CD14-positive monocyte (primary cell): ENCODE data around the gene SIDT2. TPM values are rescaled to one million over a fixed set of nuclear protein-coding genes. Genes with fewer than 3 reads are reported as not detected.
A peak's percentile ranks its signal among the peaks of the same experiment; 100 is the strongest.

ENCODE experiments used
- DNase-seq, 3 donors: peaks; one replicate each; pipeline ENCODE4 v3.0.0-alpha.2; 2011 to 2022
- H2AFZ ChIP-seq: 2 replicates; pipeline ENCODE4 v1.6.0; 2012; ENCODE audit warnings: mild to moderate bottlenecking, low read depth, low read length, inconsistent platforms; ENCODE audit not compliant: insufficient read depth, poor library complexity, severe bottlenecking
- H3K27ac ChIP-seq, 2 donors: 1 replicate in 1 of 2; 2 replicates in 1 of 2; pipeline ENCODE4 v1.5.1; 2012 to 2013; ENCODE audit warnings: low read length in 2 of 2, control low read depth in 1 of 2, inconsistent platforms in 1 of 2, low read depth in 1 of 2, mild to moderate bottlenecking in 1 of 2
- H3K27me3 ChIP-seq, 2 donors: one replicate each; pipeline versions ENCODE4 v1.6.0 to v1.6.1; 2011 to 2013; ENCODE audit warnings: low read length in 2 of 2; ENCODE audit not compliant: control insufficient read depth in 2 of 2, insufficient read depth in 2 of 2
- H3K36me3 ChIP-seq, 2 donors: replicated peaks in 1 of 2; 1 replicate in 1 of 2; 2 replicates in 1 of 2; pipeline versions ENCODE4 v1.5.1 to v1.6.1; 2012 to 2013; ENCODE audit warnings: low read length in 2 of 2, control low read depth in 1 of 2, inconsistent platforms in 1 of 2, mild to moderate bottlenecking in 1 of 2; ENCODE audit not compliant: insufficient read depth in 2 of 2, control insufficient read depth in 1 of 2
- H3K4me1 ChIP-seq, 2 donors: 1 replicate in 1 of 2; 2 replicates in 1 of 2; pipeline versions ENCODE4 v1.5.1 to v1.6.1; 2012 to 2013; ENCODE audit warnings: low read length in 2 of 2, control low read depth in 1 of 2, inconsistent platforms in 1 of 2, mild to moderate bottlenecking in 1 of 2, moderate library complexity in 1 of 2; ENCODE audit not compliant: insufficient read depth in 2 of 2, control insufficient read depth in 1 of 2
- H3K4me2 ChIP-seq: replicated peaks from 2 replicates; pipeline ENCODE3; 2012; ENCODE audit warnings: low read length, moderate library complexity, mild to moderate bottlenecking; ENCODE audit not compliant: poor library complexity, severe bottlenecking; ENCODE audit errors: extremely low read depth
- H3K4me3 ChIP-seq, 3 experiments: fragments of 200-600 bp in 1 of 3; sonication (generic) in 1 of 3; replicated peaks in 1 of 3; 1 replicate in 2 of 3; 2 replicates in 1 of 3; pipeline ENCODE4 v1.5.1; 2011 to 2013; ENCODE audit warnings: low read length in 3 of 3, mild to moderate bottlenecking in 3 of 3, control low read depth in 2 of 3, low read depth in 2 of 3, inconsistent platforms in 1 of 3, moderate library complexity in 1 of 3
- H3K79me2 ChIP-seq: 2 replicates; pipeline ENCODE4 v1.6.0; 2012; ENCODE audit warnings: mild to moderate bottlenecking, control low read depth, inconsistent platforms, low read length, moderate library complexity; ENCODE audit not compliant: insufficient read depth
- H3K9ac ChIP-seq: 2 replicates; pipeline ENCODE4 v1.6.0; 2017; ENCODE audit warnings: low read length, mild to moderate bottlenecking; ENCODE audit not compliant: insufficient read depth, poor library complexity, severe bottlenecking
- H3K9me3 ChIP-seq, 2 donors: replicated peaks in 1 of 2; 1 replicate in 1 of 2; 2 replicates in 1 of 2; pipeline versions ENCODE4 v1.5.1 to v1.6.1; 2012 to 2013; ENCODE audit warnings: low read length in 2 of 2, control low read depth in 1 of 2; ENCODE audit not compliant: control insufficient read depth in 1 of 2, insufficient read depth in 1 of 2
- H4K20me1 ChIP-seq: 2 replicates; pipeline ENCODE4 v1.6.0; 2012; ENCODE audit warnings: mild to moderate bottlenecking, low read length, control low read depth, moderate library complexity; ENCODE audit not compliant: insufficient read depth
- H3K27ac Mint-ChIP-seq, 7 donors: one replicate each; pipeline ENCODE4 v1.8.0; 2020; ENCODE audit warnings: mild to moderate bottlenecking in 7 of 7, mixed read lengths in 7 of 7, moderate library complexity in 6 of 7, inconsistent platforms in 2 of 7
- H3K27me3 Mint-ChIP-seq, 3 donors: one replicate each; pipeline ENCODE4 v1.8.0; 2021 to 2022; ENCODE audit warnings: low read depth in 3 of 3, mild to moderate bottlenecking in 3 of 3, mixed read lengths in 3 of 3, moderate library complexity in 3 of 3, inconsistent platforms in 1 of 3
- H3K36me3 Mint-ChIP-seq, 2 donors: one replicate each; pipeline ENCODE4 v1.8.0; 2020; ENCODE audit warnings: mixed read lengths in 2 of 2, inconsistent platforms in 1 of 2, mild to moderate bottlenecking in 1 of 2
- H3K4me1 Mint-ChIP-seq: one replicate; pipeline ENCODE4 v1.8.0; 2020; ENCODE audit warnings: mild to moderate bottlenecking, mixed read lengths
- H3K4me3 Mint-ChIP-seq, 2 donors: one replicate each; pipeline ENCODE4 v1.8.0; 2020; ENCODE audit warnings: mild to moderate bottlenecking in 2 of 2, mixed read lengths in 2 of 2, moderate library complexity in 1 of 2
- H3K9me3 Mint-ChIP-seq, 7 donors: one replicate each; pipeline ENCODE4 v1.8.0; 2020 to 2022; ENCODE audit warnings: mixed read lengths in 7 of 7, mild to moderate bottlenecking in 6 of 7, moderate library complexity in 6 of 7, inconsistent platforms in 2 of 7
- WGBS: methylation state at CpG from one replicate; pipeline ENCODE4 v1.1.5; 2013; ENCODE audit warnings: missing lambda C conversion rate; ENCODE audit not compliant: insufficient coverage; 5-methylcytosine and 5-hydroxymethylcytosine counted together
- intact Hi-C, 2 donors: fragments of 100-400 bp; cut with micrococcal nuclease; formaldehyde crosslinking; loops; one replicate each; pipeline versions ENCODE4 v1.15.0 to v1.15.1; 2023
- polyA plus RNA-seq, 3 donors: library from polyadenylated mRNA; depleted of rRNA in 1 of 3; unstranded in 2 of 3; stranded (reverse) in 1 of 3; fragments of 300-500 nt in 2 of 3; fragments of >200 nt in 1 of 3; fragmentation: Illumina TruSeq in 2 of 3; gene quantifications; 1 replicate in 2 of 3; 2 replicates in 1 of 3; pipeline ENCODE4 v1.2.3, GENCODE V29; 2012 to 2021
- TF ChIP-seq, protein P1 (sequence below): fragments of 200-600 bp; IDR thresholded peaks from one replicate; pipeline ENCODE4 v1.8.0; 2022; ENCODE audit warnings: antibody characterized with exemption, mild to moderate bottlenecking

SIDT2 gene
- polyA plus RNA-seq, 3 donors: 21.8 to 177 (median 41.8) TPM

DNA sequence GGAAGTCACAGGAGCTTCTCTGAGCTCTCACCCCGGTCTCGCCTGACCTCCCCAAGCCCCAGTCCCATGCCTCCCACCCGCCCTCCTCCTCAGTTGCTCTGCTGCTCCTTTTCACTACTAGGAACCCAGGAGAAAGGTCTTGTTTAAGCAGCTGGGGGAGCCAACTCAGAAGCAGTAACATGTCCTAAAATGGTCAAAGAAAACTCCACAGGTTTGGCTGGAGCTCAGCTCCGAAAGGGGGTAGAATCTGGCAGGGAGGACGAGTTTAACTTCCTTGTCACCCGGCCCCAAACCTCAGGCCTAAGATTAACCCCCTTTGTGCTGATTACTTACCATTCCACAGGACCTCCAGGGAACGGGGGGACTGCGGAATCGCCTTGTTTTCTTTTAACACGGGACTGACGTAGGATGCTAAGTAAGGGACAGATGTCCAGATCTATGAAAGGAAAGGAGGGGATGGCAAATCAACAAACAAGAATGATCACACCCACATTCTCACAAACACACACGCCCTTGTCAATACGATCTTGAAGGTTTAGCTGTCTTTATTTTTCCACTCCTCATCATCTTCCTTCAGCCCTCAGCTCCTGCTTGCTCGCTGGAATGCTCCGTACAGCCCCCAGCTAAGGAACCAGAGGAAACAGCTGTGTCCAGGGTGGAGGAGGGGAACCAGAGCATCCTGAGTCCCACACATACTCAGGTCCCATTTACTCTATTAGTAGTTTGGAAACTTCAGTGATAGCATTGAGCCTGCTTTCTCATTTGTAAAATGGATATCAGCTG lies 39.8 kb downstream of the SIDT2 start:
- Histone ChIP-seq H3K4me2 (no peak overlapping the region), H3K4me1 (peaks cover 0 to 3% of the 10 kb centered on the region in 2 donors), H3K9ac (no peak overlapping the region), H3K79me2 (no peaks in the 10 kb centered on the region), H4K20me1 (no peaks in the 10 kb centered on the region), H3K27me3 (no peaks in the 10 kb centered on the region), H2AFZ (no peak overlapping the region), H3K27ac (no peak overlapping the region), H3K9me3 (no peaks in the 10 kb centered on the region), H3K36me3 (peaks cover 89 to 95% of the 10 kb centered on the region in 2 donors), H3K4me3 (no peak overlapping the region)
- Mint-ChIP-seq H3K27ac (peak overlapping the region in 2 of 7 donors; percentile 21 to 46), H3K9me3 (no peaks in the 10 kb centered on the region), H3K4me3 (no peak overlapping the region), H3K4me1 (peaks cover 6% of the 10 kb centered on the region), H3K27me3 (peaks cover 0 to 3% (median 0%) of the 10 kb centered on the region in 3 donors), H3K36me3 (peaks cover 79 to 96% of the 10 kb centered on the region in 2 donors)
- no peak for DNase-seq
- TF ChIP-seq, protein P1, sequence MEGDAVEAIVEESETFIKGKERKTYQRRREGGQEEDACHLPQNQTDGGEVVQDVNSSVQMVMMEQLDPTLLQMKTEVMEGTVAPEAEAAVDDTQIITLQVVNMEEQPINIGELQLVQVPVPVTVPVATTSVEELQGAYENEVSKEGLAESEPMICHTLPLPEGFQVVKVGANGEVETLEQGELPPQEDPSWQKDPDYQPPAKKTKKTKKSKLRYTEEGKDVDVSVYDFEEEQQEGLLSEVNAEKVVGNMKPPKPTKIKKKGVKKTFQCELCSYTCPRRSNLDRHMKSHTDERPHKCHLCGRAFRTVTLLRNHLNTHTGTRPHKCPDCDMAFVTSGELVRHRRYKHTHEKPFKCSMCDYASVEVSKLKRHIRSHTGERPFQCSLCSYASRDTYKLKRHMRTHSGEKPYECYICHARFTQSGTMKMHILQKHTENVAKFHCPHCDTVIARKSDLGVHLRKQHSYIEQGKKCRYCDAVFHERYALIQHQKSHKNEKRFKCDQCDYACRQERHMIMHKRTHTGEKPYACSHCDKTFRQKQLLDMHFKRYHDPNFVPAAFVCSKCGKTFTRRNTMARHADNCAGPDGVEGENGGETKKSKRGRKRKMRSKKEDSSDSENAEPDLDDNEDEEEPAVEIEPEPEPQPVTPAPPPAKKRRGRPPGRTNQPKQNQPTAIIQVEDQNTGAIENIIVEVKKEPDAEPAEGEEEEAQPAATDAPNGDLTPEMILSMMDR: no peak
- intact Hi-C loops: no loop called here
- WGBS: 100% methylated on average over 2 of the region's 15 CpGs

DNA sequence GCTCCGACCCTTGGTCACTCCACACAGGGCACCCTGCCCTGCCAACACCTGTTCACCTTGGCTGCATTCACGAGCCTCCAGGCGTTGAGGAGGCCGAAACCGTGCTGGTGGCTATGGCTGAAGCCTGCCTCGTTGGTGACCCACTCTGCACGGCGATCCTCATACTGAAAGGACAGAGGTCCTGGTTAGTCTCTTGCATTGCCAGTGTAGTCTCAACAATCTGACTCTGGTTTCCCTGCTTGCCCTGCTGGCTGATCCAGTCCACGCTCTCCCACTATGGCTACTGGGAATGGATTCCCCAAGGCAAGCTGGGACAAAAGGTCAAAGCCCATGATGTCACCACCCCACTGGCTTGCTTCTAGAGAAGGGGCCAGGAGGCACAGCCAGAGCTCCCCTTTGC lies 40.5 kb downstream of the SIDT2 start:
- Mint-ChIP-seq H3K27ac (peak overlapping the region in 2 of 7 donors; percentile 19 to 46), H3K9me3 (no peaks in the 10 kb centered on the region), H3K27me3 (peaks cover 0 to 2% (median 0%) of the 10 kb centered on the region in 3 donors), H3K4me3 (no peak overlapping the region), H3K36me3 (peaks cover 82 to 96% of the 10 kb centered on the region in 2 donors), H3K4me1 (peaks cover 6% of the 10 kb centered on the region)
- Histone ChIP-seq H3K4me1 (peaks cover 0 to 3% of the 10 kb centered on the region in 2 donors), H4K20me1 (no peaks in the 10 kb centered on the region), H3K27me3 (no peaks in the 10 kb centered on the region), H2AFZ (no peak overlapping the region), H3K4me3 (no peak overlapping the region), H3K9me3 (no peaks in the 10 kb centered on the region), H3K9ac (no peak overlapping the region), H3K27ac (no peak overlapping the region), H3K79me2 (no peaks in the 10 kb centered on the region), H3K36me3 (peaks cover 91 to 96% of the 10 kb centered on the region in 2 donors), H3K4me2 (no peak overlapping the region)
- no peak for DNase-seq
- TF ChIP-seq, protein P1: no peak
- 97% methylated on average over 8 of the region's 9 CpGs for WGBS
- intact Hi-C loops: no loop called here
